ENCODE measurements around the gene MMP25.
A peak's percentile ranks its signal among the peaks of the same experiment; 100 is the strongest.

The MMP25 gene

DNA sequence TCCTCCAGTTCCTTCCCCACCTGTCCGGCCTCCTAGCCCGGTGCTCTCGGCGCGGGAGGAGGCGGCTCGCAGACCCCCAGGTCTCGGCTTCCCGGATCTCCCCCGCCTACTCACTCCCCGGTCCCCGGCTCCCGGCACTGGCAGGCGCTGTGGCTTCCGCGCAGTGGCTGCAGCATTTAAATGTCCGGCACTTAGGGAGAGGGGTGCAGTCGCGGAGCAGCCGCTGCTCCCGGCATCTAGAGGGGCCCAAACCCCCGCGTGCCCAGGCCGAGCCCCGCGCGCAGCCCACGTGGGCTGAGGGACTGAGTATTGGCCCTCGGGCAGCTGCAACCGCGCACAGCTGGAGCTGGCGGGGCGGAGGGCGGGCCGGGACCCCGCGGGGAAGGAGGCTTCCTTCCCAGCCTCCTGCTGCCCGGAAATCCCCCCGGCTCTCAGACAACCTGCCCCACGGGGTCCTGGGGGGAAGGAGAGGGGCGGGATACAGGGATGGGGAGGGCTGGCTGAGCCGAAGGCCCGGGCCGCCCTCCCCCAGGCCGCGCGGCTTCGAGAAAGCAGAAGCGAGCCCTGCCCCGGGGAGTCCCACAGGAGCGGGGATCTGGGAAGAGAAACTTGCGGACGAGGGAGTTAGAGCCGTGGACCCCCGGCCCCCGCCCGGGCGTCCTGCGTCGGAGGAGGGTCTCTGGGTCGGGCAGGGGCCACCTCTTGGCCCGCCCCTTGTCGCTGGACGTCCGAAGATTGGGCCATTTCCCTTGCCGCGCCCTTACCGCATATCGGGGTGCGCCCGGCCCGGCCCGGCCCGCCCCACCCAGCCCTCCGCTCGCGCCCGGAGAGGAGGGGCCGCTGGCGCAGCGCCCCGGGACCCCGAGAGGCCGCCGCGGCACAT, at the start of gene MMP25:
Gene MMP25 (plus strand): TSS at position 804 of the 883 bp plus-strand sequence. CDS start 357 bp downstream, outside the sequence.
- DNase-seq (ENCODE audit: low read depth in 2 of 2) = no peak

- no peak for DNase-seq (ENCODE audit: low read depth in 2 of 2)
Measured at GRCh38 chr16:2999929-3000328, 46.4 kb upstream of the MMP25 start.

GRCh38 chr16:3000540-3000939, 45.8 kb upstream of the MMP25 start:
- DNase-seq (ENCODE audit: low read depth in 2 of 2) = no peak

- DNase-seq (ENCODE audit: low read depth in 2 of 2) = no peak
Measured at GRCh38 chr16:3001316-3001715, 45.0 kb upstream of the MMP25 start.

DNA sequence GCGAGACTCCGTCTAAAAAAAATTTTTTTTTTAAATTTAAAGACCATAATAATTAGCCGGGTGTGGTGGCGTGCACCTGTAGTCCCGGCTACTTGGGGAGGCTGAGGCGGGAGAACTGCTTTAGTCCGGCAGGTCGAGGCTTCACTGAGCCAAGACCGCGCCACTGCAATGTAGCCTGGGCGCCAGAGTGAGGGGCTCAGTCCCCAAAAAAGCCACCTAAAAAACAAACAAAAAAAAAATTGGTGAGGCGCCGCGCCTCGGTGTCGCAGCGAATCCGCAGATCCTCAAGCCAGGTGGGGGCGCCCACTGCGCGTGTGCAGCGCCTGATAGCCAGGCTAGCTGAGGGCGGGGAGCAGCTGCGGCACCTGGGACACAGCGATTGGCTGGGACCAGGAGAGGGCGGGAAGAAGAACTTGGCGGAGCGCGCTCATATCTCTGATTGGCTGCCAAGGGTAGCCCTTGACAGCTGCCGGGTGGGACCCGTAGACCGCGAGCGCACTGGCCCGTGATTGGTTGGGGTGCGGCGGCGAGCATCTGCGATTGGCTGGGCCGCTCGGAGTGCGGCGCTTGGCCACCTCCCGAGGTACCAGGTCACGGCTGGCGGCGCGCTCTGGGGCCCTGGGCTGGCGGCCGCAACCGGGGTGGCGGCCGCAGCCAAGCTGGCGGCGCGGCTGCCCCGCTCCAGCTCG, 42.6 kb upstream of the MMP25 start:
- peak; percentile 85 to 93 for DNase-seq (ENCODE audit: low read depth in 2 of 2)

- DNase-seq (ENCODE audit: low read depth in 2 of 2) = no peak
Measured at GRCh38 chr16:3004319-3004718, 42.0 kb upstream of the MMP25 start.

DNA sequence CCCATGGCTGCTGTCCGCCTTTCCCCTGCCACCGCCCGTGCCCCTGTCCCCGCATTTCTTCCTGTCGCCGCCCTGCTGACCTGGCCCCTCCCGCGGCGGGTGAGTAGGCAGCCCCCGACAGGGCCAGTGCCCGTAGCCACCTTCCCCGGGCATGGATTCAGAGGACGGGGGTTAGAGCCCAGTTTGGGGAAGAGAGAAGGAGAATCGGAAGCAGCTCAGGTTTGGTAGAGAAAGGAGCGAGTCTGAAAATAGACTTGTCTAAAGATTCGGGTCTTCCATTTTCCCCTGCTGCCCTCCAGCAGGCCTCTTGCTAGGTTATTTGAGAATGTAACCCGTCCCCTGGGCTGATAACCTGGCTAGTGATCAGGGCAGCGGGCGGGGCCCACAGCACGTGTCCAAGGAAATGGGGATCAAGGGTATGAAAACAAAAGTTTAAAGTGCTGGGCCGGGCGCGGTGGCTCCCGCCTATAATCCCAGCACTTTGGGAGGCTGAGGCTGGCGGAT, 41.5 kb upstream of the MMP25 start:
- DNase-seq (ENCODE audit: low read depth in 2 of 2) = no peak

- no peak for DNase-seq (ENCODE audit: low read depth in 2 of 2)
Measured at GRCh38 chr16:3007059-3007956, 39.1 kb upstream of the MMP25 start.

- DNase-seq (ENCODE audit: low read depth in 2 of 2) = no peak
Measured at GRCh38 chr16:3007957-3008689, 38.2 kb upstream of the MMP25 start.

DNA sequence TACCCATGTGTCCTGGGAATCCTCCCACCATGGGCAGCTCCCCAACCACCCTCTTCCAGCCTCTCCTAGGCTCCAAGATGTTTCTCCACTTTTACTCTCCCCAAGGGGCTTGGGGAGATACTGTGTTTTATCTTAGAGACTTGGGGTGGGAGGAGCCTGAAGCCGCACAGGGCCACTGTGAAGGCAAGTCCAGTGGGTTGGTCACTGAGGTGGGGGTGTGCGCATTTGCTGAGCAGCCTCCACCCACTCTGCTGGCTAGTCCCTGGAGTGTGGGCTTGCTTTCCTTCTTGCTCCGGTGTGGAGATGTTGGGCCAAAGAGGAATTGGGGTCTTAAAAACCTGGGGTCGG, 37.7 kb upstream of the MMP25 start:
- no peak for DNase-seq (ENCODE audit: low read depth in 2 of 2)

- no peak for DNase-seq (ENCODE audit: low read depth in 2 of 2)
Measured at GRCh38 chr16:3009568-3010390, 36.6 kb upstream of the MMP25 start.

DNA sequence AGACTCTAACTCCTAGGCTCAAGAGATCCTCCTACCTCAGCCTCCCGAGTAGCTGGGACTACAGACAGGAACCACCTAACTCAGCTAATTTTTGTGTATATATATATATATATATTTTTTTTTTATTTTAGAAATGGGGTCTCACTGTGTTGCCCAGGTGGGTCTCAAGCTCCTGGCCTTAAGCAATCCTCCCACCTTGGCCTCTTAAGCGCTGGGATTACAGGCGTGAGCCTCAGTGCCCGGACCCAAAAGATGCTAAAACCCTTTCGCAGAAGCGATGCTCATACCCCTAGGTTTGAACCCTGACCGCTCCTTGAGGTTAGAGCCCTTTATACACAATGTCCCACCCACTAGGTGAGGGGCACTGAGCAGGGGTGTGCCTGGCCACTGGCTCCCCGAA, 35.9 kb upstream of the MMP25 start:
- no peak for DNase-seq (ENCODE audit: low read depth in 2 of 2)

GRCh38 chr16:3012246-3012645, 34.1 kb upstream of the MMP25 start:
- DNase-seq (ENCODE audit: low read depth in 2 of 2) = no peak

DNA sequence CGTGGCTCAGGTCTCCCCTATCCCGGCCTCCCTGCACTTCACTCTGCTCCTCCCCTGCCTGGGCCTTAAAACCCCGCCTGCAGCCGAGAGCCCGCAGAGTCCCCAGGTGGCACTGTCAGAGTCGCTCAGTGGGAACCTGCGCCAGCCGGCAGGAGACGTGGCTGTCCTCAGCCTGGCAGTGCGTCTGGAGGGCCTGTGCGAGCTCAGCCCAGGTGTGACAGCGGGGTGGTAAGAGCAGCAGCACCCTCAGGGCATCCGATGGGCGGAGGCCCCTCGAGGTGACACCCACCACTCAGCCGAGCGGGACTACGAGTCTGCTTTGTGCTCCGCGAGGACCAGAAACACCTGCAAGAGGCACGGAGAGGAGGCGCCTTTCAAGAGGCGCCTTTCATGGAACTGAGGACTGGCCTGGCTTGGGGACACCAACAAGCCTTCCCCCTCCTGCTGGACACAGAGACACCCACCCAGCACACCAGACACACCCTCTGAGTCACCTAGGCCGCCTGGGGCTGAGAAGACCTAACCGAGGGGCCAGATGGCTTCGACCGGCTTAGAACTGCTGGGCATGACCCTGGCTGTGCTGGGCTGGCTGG, 33.4 kb upstream of the MMP25 start, which contains the start of gene CLDN9:
Gene CLDN9 (plus strand): TSS at position 96 of the 593 bp plus-strand sequence. CDS start 440 bp downstream, at position 536.
- DNase-seq (ENCODE audit: low read depth in 2 of 2) = no peak

- no peak for DNase-seq (ENCODE audit: low read depth in 2 of 2)
Measured at GRCh38 chr16:3013491-3013951, 32.8 kb upstream of the MMP25 start.

- DNase-seq (ENCODE audit: low read depth in 2 of 2) = no peak
Measured at GRCh38 chr16:3013998-3014690, 32.2 kb upstream of the MMP25 start.

GRCh38 chr16:3014971-3015370, 31.4 kb upstream of the MMP25 start:
- DNase-seq (ENCODE audit: low read depth in 2 of 2) = no peak

- DNase-seq (ENCODE audit: low read depth in 2 of 2) = no peak
Measured at GRCh38 chr16:3015865-3016521, 30.4 kb upstream of the MMP25 start.

GRCh38 chr16:3017344-3017743, 29.0 kb upstream of the MMP25 start:
- DNase-seq (ENCODE audit: low read depth in 2 of 2) = no peak

All from stimulated activated CD4-positive, alpha-beta T cell treated with anti-CD3 and anti-CD28 coated beads, Interleukin-1b, Interleukin-23, amount 100 ng/mL, for 1 hour (primary cell).